Breast epithelium (tissue), 4 donors: ENCODE results near the gene ZNF90. TPM values are rescaled to one million over a fixed set of nuclear protein-coding genes. Genes with fewer than 3 reads are reported as not detected.
"Not testable (repeated sequence)": the region's sequence is repeated elsewhere in the genome, so short reads cannot be mapped to it uniquely, and the experiment has no call there.

ENCODE experiments used
- DNase-seq, 2 donors: peaks; one replicate each; pipeline ENCODE4 v3.0.0-alpha.2; 2019; ENCODE audit warnings: low spot score in 2 of 2
- H3K27ac ChIP-seq, 2 donors: fragments of 200-600 bp; sonication (generic) in 1 of 2; one replicate each; pipeline ENCODE4 v1.5.1; 2016 to 2019; ENCODE audit warnings: mild to moderate bottlenecking in 1 of 2
- H3K27me3 ChIP-seq, 2 donors: fragments of 200-600 bp; sonication (generic) in 1 of 2; one replicate each; pipeline versions ENCODE4 v1.5.1 to v1.6.0; 2017 to 2019; ENCODE audit warnings: control low read depth in 1 of 2, mild to moderate bottlenecking in 1 of 2
- H3K36me3 ChIP-seq: fragments of 200-600 bp; one replicate; pipeline ENCODE4 v1.5.1; 2019
- H3K4me1 ChIP-seq, 2 donors: fragments of 200-600 bp; sonication (generic); one replicate each; pipeline ENCODE4 v1.5.1; 2016 to 2019; ENCODE audit warnings: control low read depth in 1 of 2
- H3K4me3 ChIP-seq, 3 donors: fragments of 200-600 bp; sonication (generic); 1 replicate in 2 of 3; 2 replicates in 1 of 3; pipeline ENCODE4 v1.5.1; 2016 to 2019; ENCODE audit warnings: mild to moderate bottlenecking in 3 of 3, moderate library complexity in 2 of 3
- H3K9me3 ChIP-seq, 2 donors: fragments of 200-600 bp; sonication (generic) in 1 of 2; one replicate each; pipeline ENCODE4 v1.5.1; 2016 to 2019; ENCODE audit warnings: control low read depth in 1 of 2
- CTCF ChIP-seq, 3 donors: fragments of 450-650 bp; IDR thresholded peaks; one replicate each; pipeline ENCODE4 v1.5.1; 2016 to 2017; ENCODE audit warnings: antibody characterized with exemption in 3 of 3, mild to moderate bottlenecking in 3 of 3, moderate library complexity in 3 of 3
- POLR2A ChIP-seq: fragments of 450-650 bp; IDR thresholded peaks from one replicate; pipeline ENCODE4 v1.6.1; 2016; ENCODE audit warnings: antibody characterized with exemption, mild to moderate bottlenecking, moderate library complexity
- POLR2AphosphoS5 ChIP-seq, 3 donors: sonication (generic); formaldehyde crosslinking; IDR thresholded peaks; one replicate each; pipeline ENCODE4 v1.6.1; 2017; ENCODE audit warnings: antibody characterized with exemption in 3 of 3
- intact Hi-C: fragments of 100-400 bp; cut with DNase I; formaldehyde crosslinking; loops from one replicate; pipeline ENCODE4 v1.15.1; 2023; ENCODE audit warnings: low total_unique reads
- total RNA-seq, 3 donors: library from RNA; depleted of rRNA; stranded (reverse); fragments of >200 nt; gene quantifications; one replicate each; pipeline ENCODE4 v1.1.0, GENCODE V29; 2016

ZNF90 gene
- total RNA-seq, 3 donors from 2014 or later = 0.96 to 11.9 (median 4.9) TPM

GRCh38 chr19:20124879-20125278 is 47.1 kb downstream of the ZNF90 start:
- no peaks in the 10 kb centered on the region for H3K36me3 ChIP-seq
- H3K27me3 ChIP-seq = no peaks in the 10 kb centered on the region
- intact Hi-C loops = no loop called here

GRCh38 chr19:20132933-20133332 is 55.1 kb downstream of the ZNF90 start:
- H3K4me3 ChIP-seq, H3K36me3 ChIP-seq, H3K27me3 ChIP-seq, H3K4me1 ChIP-seq, DNase-seq, intact Hi-C loops, H3K27ac ChIP-seq: not testable (repeated sequence)
- H3K9me3 ChIP-seq = peaks cover 15 to 33% of the 10 kb centered on the region in 2 donors

More at GRCh38 chr19:20124879-20125278, 47.1 kb downstream of the ZNF90 start:
- TF ChIP-seq CTCF (IDR thresholded peaks at IDR 0.05) (no peak), POLR2A (no peak), POLR2AphosphoS5 (IDR thresholded peaks at IDR 0.05) (no peak)
- Histone ChIP-seq H3K4me3 (no peak overlapping the region), H3K9me3 (peaks cover 57 to 67% of the 10 kb centered on the region in 2 donors), H3K4me1 (no peaks in the 10 kb centered on the region), H3K27ac (no peak overlapping the region)
- no peak for DNase-seq

- H3K9me3 ChIP-seq = peaks cover 11 to 15% of the 10 kb centered on the region in 2 donors
These were observed 59.9 kb downstream of the ZNF90 start for GRCh38 chr19:20137714-20138113.

GRCh38 chr19:20151617-20152145 is 73.9 kb downstream of the ZNF90 start:
- H3K27me3 ChIP-seq = no peaks in the 10 kb centered on the region
- H3K36me3 ChIP-seq = no peaks in the 10 kb centered on the region
- TF ChIP-seq POLR2AphosphoS5 (IDR thresholded peaks at IDR 0.05) (no peak), POLR2A (no peak), CTCF (IDR thresholded peaks at IDR 0.05) (no peak)
- DNase-seq = no peak
- H3K4me3 ChIP-seq = no peak overlapping the region
- H3K9me3 ChIP-seq = peaks cover 0 to 2% of the 10 kb centered on the region in 2 donors
- H3K4me1 ChIP-seq = no peaks in the 10 kb centered on the region
- intact Hi-C loops = no loop called here
- H3K27ac ChIP-seq = no peak overlapping the region

More at GRCh38 chr19:20137714-20138113, 59.9 kb downstream of the ZNF90 start:
- H3K27me3 ChIP-seq, H3K4me3 ChIP-seq, H3K27ac ChIP-seq, H3K4me1 ChIP-seq, intact Hi-C loops, H3K36me3 ChIP-seq, DNase-seq: not testable (repeated sequence)

- H3K36me3 ChIP-seq, H3K9me3 ChIP-seq, H3K4me1 ChIP-seq, H3K27ac ChIP-seq, DNase-seq, intact Hi-C loops, H3K4me3 ChIP-seq, H3K27me3 ChIP-seq: not testable (repeated sequence)
These were observed 74.7 kb downstream of the ZNF90 start for GRCh38 chr19:20152506-20152905.

- H3K4me1 ChIP-seq = no peaks in the 10 kb centered on the region
- no peak for DNase-seq
- no peak overlapping the region for H3K27ac ChIP-seq
- intact Hi-C loops = no loop called here
- no peaks in the 10 kb centered on the region for H3K27me3 ChIP-seq
- H3K4me3 ChIP-seq = no peak overlapping the region
- no peaks in the 10 kb centered on the region for H3K36me3 ChIP-seq
- H3K9me3 ChIP-seq = no peaks in the 10 kb centered on the region
- TF ChIP-seq POLR2A (no peak), POLR2AphosphoS5 (IDR thresholded peaks at IDR 0.05) (no peak), CTCF (IDR thresholded peaks at IDR 0.05) (no peak)
These were observed 75.5 kb downstream of the ZNF90 start for GRCh38 chr19:20153281-20153680.

- TF ChIP-seq CTCF (IDR thresholded peaks at IDR 0.05) (no peak), POLR2AphosphoS5 (IDR thresholded peaks at IDR 0.05) (peak in 1 of 3 donors; percentile 36), POLR2A (no peak)
- Histone ChIP-seq H3K27ac (no peak overlapping the region), H3K36me3 (no peaks in the 10 kb centered on the region), H3K4me1 (no peaks in the 10 kb centered on the region), H3K27me3 (no peaks in the 10 kb centered on the region), H3K4me3 (peak overlapping the region in 2 of 3 donors; percentile 35 to 52), H3K9me3 (no peaks in the 10 kb centered on the region)
- intact Hi-C loops = no loop called here
- peak; percentile 36 to 86 for DNase-seq
These were observed 76.8 kb downstream of the ZNF90 start for GRCh38 chr19:20154636-20155035.
